Neural cell (in vitro differentiated cells): ENCODE results near the gene ZNF358. TPM values are rescaled to one million over a fixed set of nuclear protein-coding genes. Genes with fewer than 3 reads are reported as not detected.

Experiments used
- H2AFZ ChIP-seq: fragments of 200-600, 300-800 bp; sonication (generic), shearing (Covaris generic); 2 replicates; pipeline ENCODE4 v1.6.0; 2014; ENCODE audit warnings: low read depth, mild to moderate bottlenecking, antibody characterized with exemption, low read length, moderate library complexity
- H3F3A ChIP-seq: fragments of 200-600 bp; shearing (Covaris generic); 2 replicates; pipeline ENCODE4 v1.6.1; 2016; ENCODE audit warnings: mild to moderate bottlenecking, moderate library complexity, mixed read lengths, antibody characterized with exemption, low read length; ENCODE audit not compliant: insufficient read depth, poor library complexity, severe bottlenecking
- H3K27ac ChIP-seq: fragments of 200-600, 300-800 bp; sonication (generic), shearing (Covaris generic); 2 replicates; pipeline ENCODE4 v1.5.1; 2014; ENCODE audit warnings: mild to moderate bottlenecking, low read length, moderate library complexity
- H3K27me3 ChIP-seq: fragments of 300-800, 200-600 bp; sonication (generic), shearing (Covaris generic); 2 replicates; pipeline ENCODE4 v1.6.0; 2014; ENCODE audit warnings: mild to moderate bottlenecking, low read depth, low read length, moderate library complexity; ENCODE audit not compliant: insufficient read depth
- H3K36me3 ChIP-seq: fragments of 300-800, 200-600 bp; sonication (generic), shearing (Covaris generic); 2 replicates; pipeline ENCODE4 v1.5.1; 2014; ENCODE audit warnings: mild to moderate bottlenecking, antibody characterized with exemption, low read length, moderate library complexity; ENCODE audit not compliant: insufficient read depth
- H3K4me2 ChIP-seq: fragments of 300-800, 200-600 bp; sonication (generic), shearing (Covaris generic); 2 replicates; pipeline ENCODE4 v1.6.0; 2014; ENCODE audit warnings: mild to moderate bottlenecking, low read length
- H3K4me3 ChIP-seq: fragments of 300-800, 200-600 bp; sonication (generic), shearing (Covaris generic); 2 replicates; pipeline ENCODE4 v1.5.1; 2014; ENCODE audit warnings: mild to moderate bottlenecking, low read length, moderate library complexity
- H3K79me2 ChIP-seq: fragments of 200-600 bp; shearing (Covaris generic); replicated peaks from 2 replicates; pipeline ENCODE4 v1.6.0; 2014; ENCODE audit warnings: mild to moderate bottlenecking, low read length, moderate library complexity; ENCODE audit not compliant: insufficient read depth
- H3K9ac ChIP-seq: fragments of 300-800, 200-600 bp; sonication (generic), shearing (Covaris generic); 2 replicates; pipeline ENCODE4 v1.6.1; 2016; ENCODE audit warnings: mild to moderate bottlenecking, low read length, mixed read lengths
- H3K9me2 ChIP-seq: fragments of 200-600 bp; shearing (Covaris generic); 2 replicates; pipeline ENCODE4 v1.6.1; 2016; ENCODE audit warnings: mild to moderate bottlenecking, low read length, mixed read lengths; ENCODE audit not compliant: insufficient read depth
- H3K9me3 ChIP-seq: fragments of 200-600, 300-800 bp; sonication (generic), shearing (Covaris generic); 2 replicates; pipeline ENCODE4 v1.6.1; 2016; ENCODE audit warnings: mild to moderate bottlenecking, mixed run types, low read length, moderate library complexity, mixed read lengths
- H4K20me1 ChIP-seq: fragments of 200-600 bp; shearing (Covaris generic); 2 replicates; pipeline ENCODE4 v1.6.1; 2016; ENCODE audit warnings: mild to moderate bottlenecking, mixed run types; ENCODE audit not compliant: insufficient read depth
- EP300 ChIP-seq: fragments of 450-650 bp; conservative IDR thresholded peaks from 2 replicates; pipeline ENCODE4 v1.6.1; 2014; ENCODE audit warnings: antibody characterized with exemption, mild to moderate bottlenecking, moderate library complexity; ENCODE audit not compliant: poor library complexity, severe bottlenecking
- EZH2 ChIP-seq: fragments of 200-600, 300-800 bp; shearing (Covaris generic), sonication (generic); IDR thresholded peaks from 2 replicates; pipeline ENCODE4 v1.6.1; 2014; ENCODE audit warnings: antibody characterized with exemption, low read length, borderline replicate concordance, mild to moderate bottlenecking; ENCODE audit not compliant: insufficient read depth, poor library complexity, severe bottlenecking
- MXI1 ChIP-seq: fragments of 450-650 bp; conservative IDR thresholded peaks from 2 replicates; pipeline ENCODE4 v1.6.1; 2014; ENCODE audit warnings: antibody characterized with exemption, mild to moderate bottlenecking; ENCODE audit not compliant: poor library complexity, severe bottlenecking
- POLR2AphosphoS5 ChIP-seq: IDR thresholded peaks from 2 replicates; pipeline ENCODE4 v1.6.1; 2012
- RAD21 ChIP-seq: fragments of 450-650 bp; conservative IDR thresholded peaks from 2 replicates; pipeline ENCODE4 v1.6.1; 2014; ENCODE audit warnings: antibody characterized with exemption, mild to moderate bottlenecking, moderate library complexity
- SMC3 ChIP-seq: fragments of 450-650 bp; conservative IDR thresholded peaks from 2 replicates; pipeline ENCODE4 v1.6.1; 2014; ENCODE audit warnings: antibody characterized with exemption, mild to moderate bottlenecking, moderate library complexity; ENCODE audit not compliant: poor library complexity
- TAF1 ChIP-seq: IDR thresholded peaks from 2 replicates; pipeline ENCODE4 v1.6.1; 2012; ENCODE audit warnings: low read depth
- polyA plus RNA-seq: library from polyadenylated mRNA; depleted of rRNA; stranded (reverse); fragments of >200 nt; gene quantifications from 2 replicates; pipeline ENCODE4 v1.2.3, GENCODE V29; 2014
- TF ChIP-seq, protein P1 (sequence below): IDR thresholded peaks from 2 replicates; pipeline ENCODE4 v1.6.1; 2012; ENCODE audit warnings: borderline replicate concordance
- TF ChIP-seq, protein P2 (sequence below): fragments of 450-650 bp; IDR thresholded peaks from 2 replicates; pipeline ENCODE4 v1.5.1; 2014; ENCODE audit warnings: antibody characterized with exemption, mild to moderate bottlenecking, moderate library complexity; ENCODE audit not compliant: poor library complexity, severe bottlenecking

The ZNF358 gene
- polyA plus RNA-seq, 1 donor from 2014 or later, result 22.0 TPM

DNA sequence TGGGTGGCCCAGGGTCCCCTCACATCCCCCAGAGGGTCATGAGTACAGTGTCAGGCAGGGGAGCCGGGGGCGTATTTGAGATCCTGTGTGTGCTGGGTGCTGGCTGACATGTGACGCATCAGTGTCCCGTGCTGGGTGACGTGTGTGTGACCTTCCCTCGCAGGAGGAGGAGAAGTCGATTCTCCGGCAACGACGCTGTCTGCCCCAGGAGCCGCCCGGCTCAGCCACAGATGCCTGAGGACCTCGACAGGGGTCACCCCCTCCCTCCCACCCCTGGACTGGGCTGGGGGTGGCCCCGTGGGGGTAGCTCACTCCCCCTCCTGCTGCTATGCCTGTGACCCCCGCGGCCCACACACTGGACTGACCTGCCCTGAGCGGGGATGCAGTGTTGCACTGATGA lies 45.4 kb downstream of the ZNF358 start:
- Histone ChIP-seq H3K9me3 (no peaks in the 10 kb centered on the region), H3K36me3 (no peaks in the 10 kb centered on the region)
- TF ChIP-seq POLR2AphosphoS5, result no peak
- no peak for TF ChIP-seq TAF1
- TF ChIP-seq, protein P1, sequence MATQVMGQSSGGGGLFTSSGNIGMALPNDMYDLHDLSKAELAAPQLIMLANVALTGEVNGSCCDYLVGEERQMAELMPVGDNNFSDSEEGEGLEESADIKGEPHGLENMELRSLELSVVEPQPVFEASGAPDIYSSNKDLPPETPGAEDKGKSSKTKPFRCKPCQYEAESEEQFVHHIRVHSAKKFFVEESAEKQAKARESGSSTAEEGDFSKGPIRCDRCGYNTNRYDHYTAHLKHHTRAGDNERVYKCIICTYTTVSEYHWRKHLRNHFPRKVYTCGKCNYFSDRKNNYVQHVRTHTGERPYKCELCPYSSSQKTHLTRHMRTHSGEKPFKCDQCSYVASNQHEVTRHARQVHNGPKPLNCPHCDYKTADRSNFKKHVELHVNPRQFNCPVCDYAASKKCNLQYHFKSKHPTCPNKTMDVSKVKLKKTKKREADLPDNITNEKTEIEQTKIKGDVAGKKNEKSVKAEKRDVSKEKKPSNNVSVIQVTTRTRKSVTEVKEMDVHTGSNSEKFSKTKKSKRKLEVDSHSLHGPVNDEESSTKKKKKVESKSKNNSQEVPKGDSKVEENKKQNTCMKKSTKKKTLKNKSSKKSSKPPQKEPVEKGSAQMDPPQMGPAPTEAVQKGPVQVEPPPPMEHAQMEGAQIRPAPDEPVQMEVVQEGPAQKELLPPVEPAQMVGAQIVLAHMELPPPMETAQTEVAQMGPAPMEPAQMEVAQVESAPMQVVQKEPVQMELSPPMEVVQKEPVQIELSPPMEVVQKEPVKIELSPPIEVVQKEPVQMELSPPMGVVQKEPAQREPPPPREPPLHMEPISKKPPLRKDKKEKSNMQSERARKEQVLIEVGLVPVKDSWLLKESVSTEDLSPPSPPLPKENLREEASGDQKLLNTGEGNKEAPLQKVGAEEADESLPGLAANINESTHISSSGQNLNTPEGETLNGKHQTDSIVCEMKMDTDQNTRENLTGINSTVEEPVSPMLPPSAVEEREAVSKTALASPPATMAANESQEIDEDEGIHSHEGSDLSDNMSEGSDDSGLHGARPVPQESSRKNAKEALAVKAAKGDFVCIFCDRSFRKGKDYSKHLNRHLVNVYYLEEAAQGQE, result no peak
- TF ChIP-seq SMC3, result no peak
- no peak for TF ChIP-seq EZH2
- TF ChIP-seq EP300, result no peak

DNA sequence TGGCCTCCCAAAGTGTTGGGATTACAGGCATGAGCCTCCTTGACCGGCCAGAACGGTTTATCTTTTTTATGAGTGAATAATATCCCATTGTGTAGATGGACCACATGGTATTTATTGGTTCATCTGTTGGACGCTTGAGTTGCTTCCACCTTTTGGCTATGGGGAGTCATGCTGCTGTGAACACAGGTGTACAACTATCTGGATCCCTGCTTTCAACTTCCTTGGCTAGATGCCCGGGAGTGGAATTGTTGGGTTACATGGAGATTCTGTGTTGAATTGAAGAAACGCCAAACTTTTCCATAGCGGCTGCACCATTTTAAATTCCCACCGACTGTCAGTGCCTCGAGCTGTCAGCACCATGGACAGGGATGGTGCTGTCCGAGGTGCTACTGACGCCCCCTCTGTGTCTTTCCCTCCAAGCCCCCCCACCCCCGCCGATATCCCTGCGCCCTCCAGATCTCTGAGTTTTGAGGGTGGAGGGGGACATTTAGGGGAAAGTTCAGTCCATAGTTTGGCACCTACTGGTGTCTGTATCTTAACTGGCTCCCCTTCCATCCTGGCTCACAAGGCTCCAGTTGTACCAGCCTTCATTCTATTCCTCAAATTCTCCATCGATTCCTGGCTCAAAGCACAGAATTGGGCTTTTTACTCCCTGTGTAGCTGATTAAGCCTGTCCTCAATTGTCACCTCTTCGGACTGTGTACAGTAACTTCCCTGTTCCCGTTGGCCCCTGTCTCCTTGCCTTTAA lies 46.9 kb downstream of the ZNF358 start:
- no peak overlapping the region for H3K9ac ChIP-seq
- H3K27me3 ChIP-seq, result no peaks in the 10 kb centered on the region
- no peaks in the 10 kb centered on the region for H4K20me1 ChIP-seq
- no peaks in the 10 kb centered on the region for H3K79me2 ChIP-seq
- H3K27ac ChIP-seq, result no peak overlapping the region
- H3K4me3 ChIP-seq, result no peak overlapping the region
- no peaks in the 10 kb centered on the region for H3K36me3 ChIP-seq
- no peaks in the 10 kb centered on the region for H3F3A ChIP-seq
- H3K9me3 ChIP-seq, result no peaks in the 10 kb centered on the region
- H3K4me2 ChIP-seq, result no peak overlapping the region
- TF ChIP-seq, protein P1, result no peak
- TF ChIP-seq RAD21 (no peak), SMC3 (no peak), TAF1 (no peak), POLR2AphosphoS5 (no peak), EP300 (no peak), MXI1 (no peak), EZH2 (no peak)
- TF ChIP-seq, protein P2, sequence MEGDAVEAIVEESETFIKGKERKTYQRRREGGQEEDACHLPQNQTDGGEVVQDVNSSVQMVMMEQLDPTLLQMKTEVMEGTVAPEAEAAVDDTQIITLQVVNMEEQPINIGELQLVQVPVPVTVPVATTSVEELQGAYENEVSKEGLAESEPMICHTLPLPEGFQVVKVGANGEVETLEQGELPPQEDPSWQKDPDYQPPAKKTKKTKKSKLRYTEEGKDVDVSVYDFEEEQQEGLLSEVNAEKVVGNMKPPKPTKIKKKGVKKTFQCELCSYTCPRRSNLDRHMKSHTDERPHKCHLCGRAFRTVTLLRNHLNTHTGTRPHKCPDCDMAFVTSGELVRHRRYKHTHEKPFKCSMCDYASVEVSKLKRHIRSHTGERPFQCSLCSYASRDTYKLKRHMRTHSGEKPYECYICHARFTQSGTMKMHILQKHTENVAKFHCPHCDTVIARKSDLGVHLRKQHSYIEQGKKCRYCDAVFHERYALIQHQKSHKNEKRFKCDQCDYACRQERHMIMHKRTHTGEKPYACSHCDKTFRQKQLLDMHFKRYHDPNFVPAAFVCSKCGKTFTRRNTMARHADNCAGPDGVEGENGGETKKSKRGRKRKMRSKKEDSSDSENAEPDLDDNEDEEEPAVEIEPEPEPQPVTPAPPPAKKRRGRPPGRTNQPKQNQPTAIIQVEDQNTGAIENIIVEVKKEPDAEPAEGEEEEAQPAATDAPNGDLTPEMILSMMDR, result no peak
- no peaks in the 10 kb centered on the region for H3K9me2 ChIP-seq
- H2AFZ ChIP-seq, result no peak overlapping the region

More for the DNA sequence above, 45.4 kb downstream of the ZNF358 start:
- no peaks in the 10 kb centered on the region for H3K79me2 ChIP-seq
- H4K20me1 ChIP-seq, result no peaks in the 10 kb centered on the region
- H3F3A ChIP-seq, result no peaks in the 10 kb centered on the region
- no peaks in the 10 kb centered on the region for H3K27me3 ChIP-seq
- no peak overlapping the region for H3K4me3 ChIP-seq
- H2AFZ ChIP-seq, result no peak overlapping the region
- no peak overlapping the region for H3K4me2 ChIP-seq
- H3K9me2 ChIP-seq, result no peaks in the 10 kb centered on the region
- no peak overlapping the region for H3K9ac ChIP-seq
- no peak overlapping the region for H3K27ac ChIP-seq
